H1 (cell line): ENCODE measurements around the gene NOS1AP. TPM values are rescaled to one million over a fixed set of nuclear protein-coding genes. Genes with fewer than 3 reads are reported as not detected.

Experiments used
- CTCF ChIA-PET: fragments of 300-600 bp; sonication (Branson Sonifier 250); formaldehyde crosslinking; loops from one replicate; lab custom pipeline; 2021; ENCODE audit not compliant: partially characterized antibody; lab: Charles Lee
- POLR2A ChIA-PET: fragments of 300-600 bp; sonication (Branson Sonifier 250); formaldehyde crosslinking; loops from one replicate; lab custom pipeline; 2021; ENCODE audit warnings: inconsistent platforms; ENCODE audit not compliant: partially characterized antibody; lab: Charles Lee
- DNase-seq, 2 experiments: peaks; one replicate each; pipeline versions ENCODE4 v3.0.0 to v3.0.0-alpha.2; 2010 to 2022; ENCODE audit warnings: low spot score in 2 of 2, low read depth in 1 of 2, mixed read lengths in 1 of 2
- FAIRE-seq: peaks from 2 replicates; lab custom pipeline; 2011; peaks lifted over from hg19 to GRCh38; lab: Jason Lieb, UNC
- H2AFZ ChIP-seq: 2 replicates; pipeline ENCODE4 v1.8.1; 2012; ENCODE audit warnings: low read length, inconsistent platforms
- H2AK5ac ChIP-seq: 2 replicates; pipeline ENCODE4 v1.6.1; 2013; ENCODE audit warnings: low read depth, low read length
- H2BK120ac ChIP-seq: replicated peaks from 2 replicates; pipeline ENCODE3; 2013; ENCODE audit warnings: low read depth, low read length, inconsistent platforms
- H2BK12ac ChIP-seq: 2 replicates; pipeline ENCODE4 v1.6.1; 2013; ENCODE audit warnings: low read depth, low read length
- H2BK15ac ChIP-seq: 2 replicates; pipeline ENCODE4 v1.6.1; 2013; ENCODE audit warnings: low read length
- H2BK20ac ChIP-seq: 2 replicates; pipeline ENCODE4 v1.6.1; 2013; ENCODE audit warnings: low read length
- H2BK5ac ChIP-seq: 2 replicates; pipeline ENCODE4 v1.6.1; 2013; ENCODE audit warnings: low read depth, low read length
- H3K14ac ChIP-seq: 2 replicates; pipeline ENCODE4 v1.6.1; 2013; ENCODE audit warnings: inconsistent platforms; ENCODE audit not compliant: insufficient read length
- H3K18ac ChIP-seq: 2 replicates; pipeline ENCODE4 v1.6.1; 2013; ENCODE audit warnings: low read length; ENCODE audit errors: extremely low read depth
- H3K23ac ChIP-seq: 2 replicates; pipeline ENCODE4 v1.6.1; 2013; ENCODE audit warnings: inconsistent platforms; ENCODE audit not compliant: insufficient read length
- H3K23me2 ChIP-seq: 2 replicates; pipeline ENCODE4 v1.6.1; 2013; ENCODE audit warnings: low read depth, low read length
- H3K27ac ChIP-seq: 2 replicates; pipeline ENCODE4 v1.6.1; 2011; ENCODE audit warnings: low read depth, low read length, inconsistent platforms
- H3K27me3 ChIP-seq, 4 experiments: replicated peaks in 1 of 4; 1 replicate in 1 of 4; 2 replicates in 3 of 4; pipeline versions ENCODE4 v1.6.1 to v1.8.1; 2011 to 2013; ENCODE audit warnings: low read length in 3 of 4, mild to moderate bottlenecking in 3 of 4, inconsistent platforms in 2 of 4, mixed read lengths in 2 of 4, moderate library complexity in 1 of 4; ENCODE audit not compliant: control insufficient read depth in 3 of 4, insufficient read depth in 3 of 4; ENCODE audit errors: extremely low read depth in 1 of 4
- H3K36me3 ChIP-seq, 4 experiments: 2 replicates each; pipeline versions ENCODE4 v1.6.1 to v1.8.1; 2011 to 2013; ENCODE audit warnings: mild to moderate bottlenecking in 4 of 4, low read length in 3 of 4, moderate library complexity in 2 of 4, control low read depth in 1 of 4, inconsistent platforms in 1 of 4; ENCODE audit not compliant: insufficient read depth in 4 of 4, control insufficient read depth in 2 of 4
- H3K4ac ChIP-seq: replicated peaks from 2 replicates; pipeline ENCODE3; 2013; ENCODE audit warnings: low read length, low read depth, mixed read lengths, inconsistent platforms; ENCODE audit not compliant: insufficient read length
- H3K4me1 ChIP-seq, 4 experiments: replicated peaks in 1 of 4; 1 replicate in 1 of 4; 2 replicates in 3 of 4; pipeline versions ENCODE4 v1.6.1 to v1.8.1; 2011 to 2013; ENCODE audit warnings: low read length in 3 of 4, inconsistent platforms in 2 of 4, mixed read lengths in 1 of 4; ENCODE audit not compliant: insufficient read depth in 4 of 4, control insufficient read depth in 3 of 4
- H3K4me2 ChIP-seq, 2 experiments: 2 replicates each; pipeline versions ENCODE4 v1.6.1 to v1.8.1; 2011 to 2013; ENCODE audit warnings: low read depth in 2 of 2, low read length in 2 of 2, control low read depth in 1 of 2, inconsistent platforms in 1 of 2, mild to moderate bottlenecking in 1 of 2; ENCODE audit not compliant: insufficient read depth in 1 of 2
- H3K4me3 ChIP-seq, 4 experiments: fragments of 200-600, 300-600 bp in 1 of 4; sonication (generic), shearing (Covaris generic), sonication (Bioruptor Twin) in 1 of 4; 2 replicates each; pipeline versions ENCODE4 v1.5.1 to v1.8.1; 2011 to 2016; ENCODE audit warnings: low read length in 4 of 4, low read depth in 3 of 4, control low read depth in 2 of 4, inconsistent platforms in 2 of 4, mild to moderate bottlenecking in 2 of 4, mixed read lengths in 1 of 4, moderate library complexity in 1 of 4; ENCODE audit not compliant: insufficient read depth in 2 of 4; ENCODE audit errors: extremely low read depth in 1 of 4
- H3K56ac ChIP-seq: replicated peaks from 2 replicates; pipeline ENCODE3; 2013; ENCODE audit warnings: low read depth, mild to moderate bottlenecking, mixed read lengths, low read length, inconsistent platforms; ENCODE audit not compliant: insufficient read length
- H3K79me1 ChIP-seq: 2 replicates; pipeline ENCODE4 v1.6.1; 2013; ENCODE audit warnings: low read depth, low read length, control low read depth
- H3K79me2 ChIP-seq, 2 experiments: 2 replicates each; pipeline versions ENCODE4 v1.6.1 to v1.8.1; 2012 to 2013; ENCODE audit warnings: low read length in 2 of 2, mild to moderate bottlenecking in 2 of 2, inconsistent platforms in 1 of 2; ENCODE audit not compliant: insufficient read depth in 2 of 2, control insufficient read depth in 1 of 2
- H3K9ac ChIP-seq, 4 experiments: replicated peaks in 1 of 4; 1 replicate in 1 of 4; 2 replicates in 3 of 4; pipeline versions ENCODE4 v1.6.1 to v1.8.1; 2011 to 2013; ENCODE audit warnings: low read depth in 3 of 4, low read length in 3 of 4, control low read depth in 2 of 4, mild to moderate bottlenecking in 2 of 4, moderate library complexity in 2 of 4, inconsistent platforms in 1 of 4; ENCODE audit errors: extremely low read depth in 1 of 4
- H3K9me3 ChIP-seq, 2 experiments: 2 replicates each; pipeline versions ENCODE4 v1.6.1 to v1.8.1; 2012 to 2013; ENCODE audit warnings: mild to moderate bottlenecking in 2 of 2, moderate library complexity in 2 of 2, control low read depth in 1 of 2, inconsistent platforms in 1 of 2, low read depth in 1 of 2, low read length in 1 of 2, mixed read lengths in 1 of 2; ENCODE audit not compliant: insufficient read depth in 2 of 2
- H4K20me1 ChIP-seq, 2 experiments: replicated peaks in 1 of 2; 2 replicates each; pipeline versions ENCODE3 to v1.8.1; 2011 to 2013; ENCODE audit warnings: inconsistent platforms in 2 of 2, low read length in 2 of 2, mild to moderate bottlenecking in 1 of 2; ENCODE audit not compliant: insufficient read depth in 2 of 2, control insufficient read depth in 1 of 2
- H4K5ac ChIP-seq: 2 replicates; pipeline ENCODE4 v1.6.1; 2013; ENCODE audit warnings: low read length, low read depth, mixed read lengths, inconsistent platforms; ENCODE audit not compliant: insufficient read length
- H4K8ac ChIP-seq: 2 replicates; pipeline ENCODE4 v1.8.0; 2013; ENCODE audit warnings: mild to moderate bottlenecking, moderate library complexity, low read length, inconsistent platforms; ENCODE audit not compliant: insufficient read depth; ENCODE audit errors: extremely low read depth
- H4K91ac ChIP-seq: replicated peaks from 2 replicates; pipeline ENCODE3; 2013; ENCODE audit warnings: low read length, mixed read lengths, inconsistent platforms; ENCODE audit not compliant: insufficient read length
- BRCA1 ChIP-seq: IDR thresholded peaks from 2 replicates; pipeline ENCODE4 v1.6.1; 2012; ENCODE audit warnings: low read depth, low read length, improper control_type of control experiment
- CHD2 ChIP-seq: IDR thresholded peaks from 2 replicates; pipeline ENCODE4 v1.6.1; 2012; ENCODE audit warnings: low read length, improper control_type of control experiment
- CREB1 ChIP-seq: IDR thresholded peaks from 2 replicates; pipeline ENCODE4 v1.6.1; 2012; ENCODE audit warnings: inconsistent platforms
- GTF2F1 ChIP-seq: IDR thresholded peaks from 2 replicates; pipeline ENCODE4 v1.6.1; 2012; ENCODE audit warnings: low read depth, low read length, improper control_type of control experiment, borderline replicate concordance
- MAX ChIP-seq: IDR thresholded peaks from 2 replicates; pipeline ENCODE4 v1.6.1; 2012; ENCODE audit warnings: inconsistent platforms
- TAF7 ChIP-seq: optimal IDR thresholded peaks from 2 replicates; pipeline ENCODE3; 2011; ENCODE audit warnings: low read depth, mild to moderate bottlenecking, inconsistent platforms, low read length, moderate library complexity, borderline replicate concordance
- WGBS, 2 experiments: shearing (Covaris generic) in 1 of 2; methylation state at CpG; one replicate each; pipeline versions ENCODE4 v1.1.6 to v1.1.7; 2013 to 2015; ENCODE audit warnings: low lambda C conversion rate in 2 of 2, mixed read lengths in 2 of 2, inconsistent platforms in 1 of 2, low coverage in 1 of 2, missing lambda C conversion rate in 1 of 2; ENCODE audit not compliant: insufficient replicate concordance in 2 of 2, insufficient coverage in 1 of 2, insufficient read length in 1 of 2; ENCODE audit errors: extremely low coverage in 1 of 2, missing lambda C conversion rate in 1 of 2; 5-methylcytosine and 5-hydroxymethylcytosine counted together
- polyA plus RNA-seq, 7 experiments: library from polyadenylated mRNA; depleted of rRNA in 3 of 7; stranded (reverse) in 5 of 7; unstranded in 2 of 7; fragments of >200 nt in 5 of 7; fragments of 200-250 nt in 2 of 7; gene quantifications; 1 replicate in 5 of 7; 2 replicates in 1 of 7; 4 replicates in 1 of 7; pipeline versions ENCODE4 v1.2.1 to v1.2.3, GENCODE V29; 2011 to 2013; ENCODE audit warnings: missing spikeins in 2 of 7, mixed read lengths in 2 of 7
- total RNA-seq: library from RNA; stranded (reverse); fragmentation: NEBNext Ultra II Directional; extraction: Animal tissue kit (Norgen Biotek cat#: 25700); gene quantifications from 2 replicates; pipeline ENCODE4 v1.2.1, GENCODE V29; 2021

NOS1AP gene
- total and polyA plus RNA-seq, 2 of the 8 experiments (the other 6 are each of a cell fraction or from before 2014, with no cell fraction given) = 2.4 to 12.1 TPM

DNA sequence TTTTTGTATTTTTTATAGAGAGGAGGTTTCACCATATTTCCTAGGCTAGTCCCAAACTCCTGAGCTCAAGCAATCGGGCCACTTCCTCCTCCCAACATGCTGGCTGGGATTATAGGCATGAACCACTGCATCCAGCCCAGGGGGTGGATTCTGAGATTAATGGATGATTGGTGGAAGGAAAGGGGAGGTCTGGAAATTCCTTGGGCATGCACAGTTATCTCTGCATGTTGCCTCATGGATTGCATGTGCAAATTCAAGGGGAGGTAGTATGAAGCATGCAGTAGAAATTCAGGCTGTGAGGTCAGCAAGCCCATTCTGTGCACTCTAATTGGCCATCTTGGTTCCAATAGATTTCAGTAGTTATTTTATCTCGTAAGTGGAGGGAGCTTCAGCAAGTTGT, 182.7 kb downstream of the NOS1AP start:
- Histone ChIP-seq H3K23me2 (no peaks in the 10 kb centered on the region), H3K36me3 (no peaks in the 10 kb centered on the region), H3K18ac (no peak overlapping the region), H3K4me1 (peaks cover 3 to 21% (median 18%) of the 10 kb centered on the region in 4 experiments; a peak in 5 of 7 replicates), H2AFZ (no peak overlapping the region), H3K79me2 (peaks cover 0 to 16% of the 10 kb centered on the region in 2 experiments; a peak in 2 of 4 replicates), H2BK12ac (no peak overlapping the region), H3K4me2 (no peak overlapping the region), H3K9me3 (no peaks in the 10 kb centered on the region), H4K8ac (no peak overlapping the region), H2BK20ac (no peak overlapping the region), H2BK5ac (no peak overlapping the region), H3K23ac (no peak overlapping the region), H3K27me3 (no peaks in the 10 kb centered on the region), H4K5ac (no peak overlapping the region), H3K9ac (no peak overlapping the region), H3K27ac (no peak overlapping the region), H3K56ac (no peak overlapping the region), H3K4ac (no peak overlapping the region), H2AK5ac (no peak overlapping the region), H3K79me1 (no peaks in the 10 kb centered on the region; the same call in 1 of the 2 replicates), H2BK120ac (no peak overlapping the region), H4K91ac (no peak overlapping the region), H4K20me1 (no peaks in the 10 kb centered on the region), H3K4me3 (no peak overlapping the region), H2BK15ac (no peak overlapping the region), H3K14ac (no peak overlapping the region)
- FAIRE-seq = no peak
- POLR2A ChIA-PET = no interaction called here
- no peak for DNase-seq
- CTCF ChIA-PET = interaction anchor here (0.9 to 2.1 kb wide), 5 partner anchors 15 to 200 kb away, joined by 3 to 9 read pairs (median 3); no protein-coding TSS in a partner anchor
- WGBS, 2 experiments = 78% methylated on average over 2 of the region's 2 CpGs; no CpG with 5 or more reads in 1 of the 2 experiments
- TF ChIP-seq TAF7 (no peak), MAX (no peak), GTF2F1 (no peak), CHD2 (no peak), BRCA1 (no peak), CREB1 (no peak)
